GM18526 (cell line): ENCODE measurements around the gene CDK1.

Experiments
- POLR2A ChIP-seq: IDR thresholded peaks from 3 replicates; pipeline ENCODE4 v1.6.1; 2011; ENCODE audit not compliant: insufficient read length; ENCODE audit errors: extremely low read depth

The CDK1 gene

GRCh38 chr10:60798031-60798430 is 19.8 kb downstream of the CDK1 start:
- no peak for TF ChIP-seq POLR2A

- no peak for TF ChIP-seq POLR2A
These were observed 20.6 kb downstream of the CDK1 start for GRCh38 chr10:60798870-60799269.

GRCh38 chr10:60799971-60800650 is 21.8 kb downstream of the CDK1 start:
- no peak for TF ChIP-seq POLR2A

- TF ChIP-seq POLR2A = no peak
These were observed 22.6 kb downstream of the CDK1 start for GRCh38 chr10:60800918-60801317.

GRCh38 chr10:60801522-60801921 is 23.2 kb downstream of the CDK1 start:
- TF ChIP-seq POLR2A = no peak

GRCh38 chr10:60803433-60803832 is 25.2 kb downstream of the CDK1 start:
- TF ChIP-seq POLR2A = no peak

- no peak for TF ChIP-seq POLR2A
These were observed 25.6 kb downstream of the CDK1 start for GRCh38 chr10:60803865-60804264.

- TF ChIP-seq POLR2A = no peak
These were observed 28.6 kb downstream of the CDK1 start for GRCh38 chr10:60806921-60807320.

- no peak for TF ChIP-seq POLR2A
These were observed 29.2 kb downstream of the CDK1 start for GRCh38 chr10:60807499-60807898.

- no peak for TF ChIP-seq POLR2A
These were observed 29.8 kb downstream of the CDK1 start for GRCh38 chr10:60808036-60808435.

GRCh38 chr10:60809157-60809556 is 30.9 kb downstream of the CDK1 start:
- TF ChIP-seq POLR2A = no peak

GRCh38 chr10:60810437-60811182 is 32.3 kb downstream of the CDK1 start:
- TF ChIP-seq POLR2A = no peak

- no peak for TF ChIP-seq POLR2A
These were observed 38.5 kb downstream of the CDK1 start for GRCh38 chr10:60816628-60817397.

GRCh38 chr10:60817398-60817805 is 39.1 kb downstream of the CDK1 start:
- no peak for TF ChIP-seq POLR2A

GRCh38 chr10:60818134-60818770 is 40.0 kb downstream of the CDK1 start:
- TF ChIP-seq POLR2A = no peak
